Measurements from ENCODE around the gene TCEANC2.

DNA sequence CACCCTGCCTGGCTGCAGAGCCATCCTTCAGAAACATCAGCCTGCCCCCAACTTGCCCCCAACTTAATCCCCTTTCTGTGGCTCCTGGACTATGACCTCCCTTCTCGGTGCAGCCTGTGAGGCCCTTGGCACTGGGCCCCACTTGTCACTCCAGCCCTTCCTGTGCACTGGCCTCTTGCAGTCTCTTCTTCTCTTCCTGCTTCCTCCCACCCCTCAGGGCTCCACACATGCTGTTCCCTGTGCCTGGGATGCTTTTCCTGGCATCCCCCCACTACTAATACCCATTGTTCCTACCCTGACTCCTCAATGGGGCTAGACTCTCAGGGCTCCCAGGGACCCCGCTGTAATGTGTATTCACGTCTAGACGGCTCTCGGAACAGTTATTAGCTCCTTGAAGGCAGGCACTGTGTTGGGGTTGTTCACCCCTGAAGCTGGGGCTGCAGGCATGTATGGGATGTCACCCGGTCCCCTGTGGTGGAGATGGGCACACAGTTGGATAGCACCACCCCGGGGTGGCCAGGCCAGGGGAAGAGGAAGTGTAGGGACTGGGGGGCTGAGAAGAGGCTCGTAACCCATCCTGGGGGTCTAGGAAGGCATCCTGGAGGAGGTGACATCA, 39.9 kb upstream of the TCEANC2 start:
- TF ChIP-seq POLR2A (IDR thresholded peaks at IDR 0.05; ENCODE audit: low read length) (no peak), GATA1 (IDR thresholded peaks at IDR 0.05; ENCODE audit: low read depth, low read length) (no peak)
